Body of pancreas (tissue), 4 donors: ENCODE results near the gene USP24. TPM values are rescaled to one million over a fixed set of nuclear protein-coding genes. Genes with fewer than 3 reads are reported as not detected.

Experiments used
- ATAC-seq: fragments of 150-250 bp; one replicate; pipeline ENCODE4 v1.9.1; 2016
- DNase-seq, 4 donors: peaks; one replicate each; pipeline ENCODE4 v3.0.0-alpha.2; 2019
- H3K27ac ChIP-seq, 4 donors: fragments of 200-600 bp; sonication (generic); 1 replicate in 3 of 4; 2 replicates in 1 of 4; pipeline versions ENCODE4 v1.5.1 to v1.6.1; 2016 to 2019; ENCODE audit warnings: mild to moderate bottlenecking in 1 of 4, mixed read lengths in 1 of 4, moderate library complexity in 1 of 4
- H3K27me3 ChIP-seq, 2 donors: fragments of 200-600 bp; sonication (generic); one replicate each; pipeline ENCODE4 v1.6.0; 2016; ENCODE audit warnings: mild to moderate bottlenecking in 1 of 2
- H3K36me3 ChIP-seq, 2 donors: fragments of 200-600 bp; sonication (generic); replicated peaks in 1 of 2; 2 replicates each; pipeline ENCODE4 v1.5.1; 2016; ENCODE audit warnings: low read depth in 2 of 2; ENCODE audit not compliant: insufficient read depth in 1 of 2
- H3K4me1 ChIP-seq: fragments of 200-600 bp; sonication (generic); one replicate; pipeline ENCODE4 v1.6.0; 2016
- H3K4me3 ChIP-seq, 2 donors: fragments of 200-600 bp; sonication (generic); 1 replicate in 1 of 2; 2 replicates in 1 of 2; pipeline ENCODE4 v1.5.1; 2016 to 2019
- H3K9me3 ChIP-seq, 3 donors: fragments of 200-600 bp; sonication (generic); 1 replicate in 2 of 3; 2 replicates in 1 of 3; pipeline ENCODE4 v1.5.1; 2016
- POLR2A ChIP-seq, 3 donors: fragments of 450-650 bp; IDR thresholded peaks; one replicate each; pipeline ENCODE4 v1.6.1; 2016; ENCODE audit warnings: antibody characterized with exemption in 3 of 3, mild to moderate bottlenecking in 2 of 3
- WGBS, 2 donors: methylation state at CpG; one replicate each; pipeline ENCODE4 v1.1.5; 2017; 5-methylcytosine and 5-hydroxymethylcytosine counted together
- intact Hi-C: fragments of 100-400 bp; cut with DNase I; formaldehyde crosslinking; loops from one replicate; pipeline ENCODE4 v1.15.1; 2023
- total RNA-seq, 2 donors: library from RNA; depleted of rRNA; stranded (reverse); fragments of >200 nt; gene quantifications; one replicate each; pipeline ENCODE4 v1.1.0, GENCODE V29; 2016
- TF ChIP-seq, protein P1 (sequence below), 7 experiments: fragments of 450-650 bp in 4 of 7; fragments of 200-600 bp in 3 of 7; sonication (generic) in 3 of 7; IDR thresholded peaks; one replicate each; pipeline ENCODE4 v1.5.1; 2016 to 2019; ENCODE audit warnings: antibody characterized with exemption in 7 of 7

The USP24 gene
- total RNA-seq, 2 donors from 2014 or later: 28.3 to 68.6 TPM

DNA sequence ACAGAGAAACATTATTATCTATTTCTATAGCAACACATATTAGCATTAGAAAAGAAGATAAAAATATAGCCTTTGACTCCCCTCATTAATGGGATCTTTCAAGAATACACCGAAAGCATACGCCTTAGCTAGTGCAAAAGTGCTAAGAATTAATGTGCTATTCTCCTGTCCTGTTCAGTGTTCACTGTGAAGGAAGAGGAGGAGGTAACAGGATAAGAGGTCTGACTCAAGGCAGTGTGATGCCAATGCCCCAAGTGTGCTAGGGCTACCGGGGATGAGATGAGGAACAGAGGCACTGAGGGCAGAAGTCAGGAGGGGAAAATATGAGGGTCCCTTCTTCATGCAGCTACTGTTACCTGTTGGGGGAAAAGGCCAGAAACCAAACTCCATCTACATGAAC, 43.5 kb downstream of the USP24 start:
- intact Hi-C loops: no loop called here
- Histone ChIP-seq H3K27ac (no peak overlapping the region), H3K4me1 (peaks cover 9% of the 10 kb centered on the region), H3K36me3 (peaks cover 4 to 8% of the 10 kb centered on the region in 2 donors), H3K4me3 (no peak overlapping the region), H3K27me3 (no peaks in the 10 kb centered on the region), H3K9me3 (no peaks in the 10 kb centered on the region)
- DNase-seq: no peak
- 94 to 95% methylated on average over 3 of the region's 3 CpGs for WGBS, 2 donors
- no peak for TF ChIP-seq POLR2A (IDR thresholded peaks at IDR 0.05)
- TF ChIP-seq, protein P1, sequence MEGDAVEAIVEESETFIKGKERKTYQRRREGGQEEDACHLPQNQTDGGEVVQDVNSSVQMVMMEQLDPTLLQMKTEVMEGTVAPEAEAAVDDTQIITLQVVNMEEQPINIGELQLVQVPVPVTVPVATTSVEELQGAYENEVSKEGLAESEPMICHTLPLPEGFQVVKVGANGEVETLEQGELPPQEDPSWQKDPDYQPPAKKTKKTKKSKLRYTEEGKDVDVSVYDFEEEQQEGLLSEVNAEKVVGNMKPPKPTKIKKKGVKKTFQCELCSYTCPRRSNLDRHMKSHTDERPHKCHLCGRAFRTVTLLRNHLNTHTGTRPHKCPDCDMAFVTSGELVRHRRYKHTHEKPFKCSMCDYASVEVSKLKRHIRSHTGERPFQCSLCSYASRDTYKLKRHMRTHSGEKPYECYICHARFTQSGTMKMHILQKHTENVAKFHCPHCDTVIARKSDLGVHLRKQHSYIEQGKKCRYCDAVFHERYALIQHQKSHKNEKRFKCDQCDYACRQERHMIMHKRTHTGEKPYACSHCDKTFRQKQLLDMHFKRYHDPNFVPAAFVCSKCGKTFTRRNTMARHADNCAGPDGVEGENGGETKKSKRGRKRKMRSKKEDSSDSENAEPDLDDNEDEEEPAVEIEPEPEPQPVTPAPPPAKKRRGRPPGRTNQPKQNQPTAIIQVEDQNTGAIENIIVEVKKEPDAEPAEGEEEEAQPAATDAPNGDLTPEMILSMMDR (IDR thresholded peaks at IDR 0.05): no peak
- no peak for ATAC-seq

DNA sequence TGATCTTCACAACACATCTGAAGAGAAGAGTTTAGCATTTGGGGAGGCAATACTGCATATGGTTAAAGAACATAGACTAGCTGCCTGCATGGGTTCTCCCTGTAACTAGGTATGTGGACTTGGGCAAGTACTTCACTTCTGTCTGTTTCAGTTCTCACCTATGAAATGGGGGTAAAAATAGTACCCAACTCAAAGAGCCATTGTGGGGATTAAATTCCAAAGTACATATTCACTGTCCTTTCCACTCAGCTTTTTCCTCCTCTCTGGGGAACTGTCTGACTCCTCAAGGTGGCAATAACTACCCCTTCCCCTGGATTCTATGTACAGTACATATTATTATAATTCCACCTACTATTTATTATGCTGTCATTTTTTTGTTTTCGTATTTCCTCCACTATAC, 44.7 kb downstream of the USP24 start:
- H3K4me1 ChIP-seq: peaks cover 9% of the 10 kb centered on the region
- H3K36me3 ChIP-seq: peaks cover 4 to 9% of the 10 kb centered on the region in 2 donors
- H3K27ac ChIP-seq: no peak overlapping the region
- WGBS, 2 donors: 98 to 100% methylated on average over 1 of the region's 1 CpG
- no peaks in the 10 kb centered on the region for H3K9me3 ChIP-seq
- no peaks in the 10 kb centered on the region for H3K27me3 ChIP-seq
- intact Hi-C loops: no loop called here
- TF ChIP-seq POLR2A (IDR thresholded peaks at IDR 0.05): no peak
- TF ChIP-seq, protein P1 (IDR thresholded peaks at IDR 0.05): no peak
- ATAC-seq (no peak), DNase-seq (no peak)
- no peak overlapping the region for H3K4me3 ChIP-seq

DNA sequence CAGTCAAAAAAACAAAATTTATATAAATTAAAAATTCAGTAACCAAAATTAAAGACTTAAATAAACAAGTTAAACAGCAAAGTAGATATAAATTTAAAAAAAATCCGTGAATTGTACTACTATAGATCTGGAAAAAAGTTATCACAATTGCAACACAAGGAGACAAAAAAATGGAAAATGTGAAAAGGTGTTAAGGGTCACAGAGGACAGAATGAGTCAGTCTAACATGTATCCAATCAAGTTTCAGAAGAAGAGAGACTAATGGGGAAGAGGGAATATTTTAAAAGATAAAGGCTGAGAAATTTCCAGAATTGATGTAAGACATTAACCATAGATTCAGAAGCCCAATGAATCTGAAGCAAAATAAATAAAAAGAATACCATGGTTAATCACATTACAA, 46.0 kb downstream of the USP24 start:
- WGBS, 2 donors: 67 to 78% methylated on average over 1 of the region's 1 CpG
- TF ChIP-seq POLR2A (IDR thresholded peaks at IDR 0.05): no peak
- TF ChIP-seq, protein P1 (IDR thresholded peaks at IDR 0.05): no peak
- no peak overlapping the region for H3K4me3 ChIP-seq
- ATAC-seq (no peak), DNase-seq (no peak)
- H3K4me1 ChIP-seq: peaks cover 9% of the 10 kb centered on the region
- H3K36me3 ChIP-seq: peaks cover 4 to 11% of the 10 kb centered on the region in 2 donors
- no peaks in the 10 kb centered on the region for H3K9me3 ChIP-seq
- no peak overlapping the region for H3K27ac ChIP-seq
- intact Hi-C loops: no loop called here
- no peaks in the 10 kb centered on the region for H3K27me3 ChIP-seq

DNA sequence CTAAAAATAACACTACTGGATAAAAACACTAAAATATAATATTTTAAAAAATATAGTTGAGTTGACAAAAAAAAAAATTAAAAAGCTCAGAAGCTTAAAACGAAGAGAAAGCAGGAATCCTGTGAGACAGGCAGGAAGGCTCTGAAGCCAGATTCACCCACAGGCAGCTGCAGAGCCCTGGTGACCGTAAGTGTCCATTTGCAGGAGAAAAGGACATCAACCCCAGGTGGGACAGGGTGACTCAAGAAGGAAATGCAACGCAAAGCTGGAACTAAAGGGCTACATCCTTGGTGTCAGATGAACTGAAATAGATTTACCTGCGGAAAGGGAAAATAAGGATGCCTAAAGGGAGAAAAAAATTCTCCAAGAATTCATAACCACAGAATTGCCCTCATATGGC, 46.8 kb downstream of the USP24 start:
- DNase-seq (no peak), ATAC-seq (no peak)
- no peak overlapping the region for H3K27ac ChIP-seq
- 91 to 93% methylated on average over 4 of the region's 4 CpGs for WGBS, 2 donors
- intact Hi-C loops: no loop called here
- TF ChIP-seq, protein P1 (IDR thresholded peaks at IDR 0.05): no peak
- no peak for TF ChIP-seq POLR2A (IDR thresholded peaks at IDR 0.05)
- no peaks in the 10 kb centered on the region for H3K27me3 ChIP-seq
- no peak overlapping the region for H3K4me3 ChIP-seq
- peaks cover 4 to 11% of the 10 kb centered on the region in 2 donors for H3K36me3 ChIP-seq
- no peaks in the 10 kb centered on the region for H3K9me3 ChIP-seq
- peaks cover 9% of the 10 kb centered on the region for H3K4me1 ChIP-seq

DNA sequence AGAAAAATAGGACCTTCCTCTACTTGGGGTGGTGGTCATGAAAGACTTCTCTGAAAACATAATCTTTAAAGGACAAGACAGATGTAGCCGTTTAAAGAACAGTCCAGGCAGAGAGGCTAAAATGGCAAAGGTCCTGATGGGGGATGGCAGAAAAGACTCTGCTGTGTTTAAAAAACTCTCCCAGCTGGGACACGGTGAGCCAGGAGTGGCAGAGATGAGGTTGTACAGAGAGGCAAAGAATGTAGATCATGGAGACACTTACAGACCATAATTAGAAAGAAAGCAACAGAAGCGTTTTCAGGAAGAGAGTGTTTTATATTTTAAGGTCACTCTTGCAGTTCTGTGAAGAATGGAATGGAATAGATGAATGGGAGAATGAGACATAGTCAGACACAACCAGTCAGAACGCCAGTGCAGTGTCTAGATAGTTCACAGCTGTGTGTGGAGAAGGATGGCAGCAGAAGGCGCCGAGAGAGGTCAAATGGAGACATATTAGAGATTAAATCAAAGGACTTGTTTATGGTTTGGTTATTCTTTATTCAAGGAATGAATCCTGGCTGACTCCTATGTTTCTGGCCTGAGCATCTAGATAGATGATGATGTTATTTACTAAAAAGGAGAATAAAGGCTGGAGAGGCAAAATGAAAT, 47.8 kb downstream of the USP24 start:
- TF ChIP-seq, protein P1 (IDR thresholded peaks at IDR 0.05): no peak
- TF ChIP-seq POLR2A (IDR thresholded peaks at IDR 0.05): no peak
- ATAC-seq (no peak), DNase-seq (no peak)
- no peak overlapping the region for H3K4me3 ChIP-seq
- 86 to 87% methylated on average over 6 of the region's 6 CpGs for WGBS, 2 donors
- intact Hi-C loops: no loop called here
- no peaks in the 10 kb centered on the region for H3K9me3 ChIP-seq
- H3K4me1 ChIP-seq: peaks cover 1% of the 10 kb centered on the region
- H3K27me3 ChIP-seq: no peaks in the 10 kb centered on the region
- no peak overlapping the region for H3K27ac ChIP-seq
- H3K36me3 ChIP-seq: peaks cover 4 to 11% of the 10 kb centered on the region in 2 donors
